Panc1 (cell line): ENCODE data around the gene ZNF502. TPM values are rescaled to one million over a fixed set of nuclear protein-coding genes. Genes with fewer than 3 reads are reported as not detected.

Source experiments
- ATAC-seq: fragments of 200-7000 bp; cut with Tn5 transposase; 2 replicates; pipeline ENCODE4 v1.9.1; 2020; ENCODE audit warnings: mild to moderate bottlenecking, moderate library complexity
- BruUV-seq: library from RNA; stranded (reverse); fragments of 400-500 nt; replicated peaks from 2 replicates; lab custom pipeline; 2021; lab: Mats Ljungman, UMichigan
- CTCF ChIA-PET: fragments of 300-600 bp; sonication (Branson Sonifier 250); formaldehyde crosslinking; loops from one replicate; lab custom pipeline; 2022; ENCODE audit warnings: antibody characterized with exemption; lab: Charles Lee
- POLR2A ChIA-PET: fragments of 300-600 bp; sonication (Branson Sonifier 250); formaldehyde crosslinking; loops from one replicate; lab custom pipeline; 2022; ENCODE audit warnings: antibody characterized with exemption; lab: Charles Lee
- DNase-seq: peaks from one replicate; pipeline ENCODE4 v3.0.0-alpha.2; 2010; ENCODE audit warnings: low read depth, low spot score
- H3K27ac ChIP-seq: 2 replicates; pipeline ENCODE4 v1.5.1; 2011; ENCODE audit warnings: mild to moderate bottlenecking, low read length, inconsistent platforms
- H3K27me3 ChIP-seq: fragments of 200-500 bp; sonication (Bioruptor generic); 2 replicates; pipeline ENCODE4 v1.6.0; 2014; ENCODE audit warnings: low read length, inconsistent platforms; ENCODE audit not compliant: control insufficient read depth, insufficient read depth
- H3K36me3 ChIP-seq: fragments of 200-500 bp; sonication (Bioruptor generic); 2 replicates; pipeline ENCODE4 v1.5.1; 2014; ENCODE audit warnings: inconsistent platforms, mild to moderate bottlenecking, low read length, moderate library complexity; ENCODE audit not compliant: control insufficient read depth, insufficient read depth
- H3K4me1 ChIP-seq: 2 replicates; pipeline ENCODE4 v1.5.1; 2011; ENCODE audit warnings: inconsistent platforms, mild to moderate bottlenecking, low read length, moderate library complexity; ENCODE audit not compliant: control insufficient read depth, insufficient read depth
- H3K4me3 ChIP-seq, 2 experiments: 2 replicates each; pipeline ENCODE4 v1.5.1; 2011 to 2012; ENCODE audit warnings: low read depth in 2 of 2, low read length in 2 of 2, mild to moderate bottlenecking in 2 of 2, inconsistent platforms in 1 of 2, moderate library complexity in 1 of 2
- H3K9me3 ChIP-seq: fragments of 200-500 bp; sonication (Bioruptor generic); 2 replicates; pipeline ENCODE4 v1.5.1; 2014; ENCODE audit warnings: low read depth, mild to moderate bottlenecking, inconsistent platforms, low read length, moderate library complexity; ENCODE audit not compliant: control insufficient read depth, insufficient read depth
- POLR2AphosphoS5 ChIP-seq: IDR thresholded peaks from 2 replicates; pipeline ENCODE4 v1.6.1; 2012; ENCODE audit warnings: mild to moderate bottlenecking, low read depth, low read length, moderate library complexity
- SIN3A ChIP-seq: IDR thresholded peaks from 2 replicates; pipeline ENCODE4 v1.6.1; 2012; ENCODE audit warnings: low read depth, mild to moderate bottlenecking, low read length, moderate library complexity, borderline replicate concordance; ENCODE audit not compliant: insufficient read depth
- TCF7L2 ChIP-seq: IDR thresholded peaks from 2 replicates; pipeline ENCODE4 v1.6.1; 2011; ENCODE audit warnings: mild to moderate bottlenecking, low read depth, low read length, inconsistent platforms
- in situ Hi-C: cut with HindIII; loops from 2 replicates; pipeline ENCODE4 v1.10.0; 2016; ENCODE audit warnings: low sequenced_read_pairs, low pct_unique_long_range_greater_than_20kb
- intact Hi-C: fragments of 100-400 bp; cut with micrococcal nuclease; formaldehyde crosslinking; loops from one replicate; pipeline ENCODE4 v1.10.0; 2022; ENCODE audit not compliant: unreplicated experiment
- total RNA-seq: library from RNA; stranded (reverse); gene quantifications from one replicate; pipeline ENCODE4 v1.2.1, GENCODE V29; 2021; ENCODE audit not compliant: unreplicated experiment
- TF ChIP-seq, protein P1 (sequence below), 2 experiments: IDR thresholded peaks; 2 replicates each; pipeline ENCODE4 v1.6.1; 2011 to 2012; ENCODE audit warnings: low read depth in 2 of 2, control low read depth in 1 of 2, low read length in 1 of 2, mild to moderate bottlenecking in 1 of 2, moderate library complexity in 1 of 2; ENCODE audit not compliant: insufficient read depth in 1 of 2
- TF ChIP-seq, protein P2 (sequence below): fragments of 450-650 bp; IDR thresholded peaks from 2 replicates; pipeline ENCODE4 v1.5.1; 2017; ENCODE audit warnings: mild to moderate bottlenecking

The ZNF502 gene
- total RNA-seq, 1 experiment from 2014 or later, result not detected

DNA sequence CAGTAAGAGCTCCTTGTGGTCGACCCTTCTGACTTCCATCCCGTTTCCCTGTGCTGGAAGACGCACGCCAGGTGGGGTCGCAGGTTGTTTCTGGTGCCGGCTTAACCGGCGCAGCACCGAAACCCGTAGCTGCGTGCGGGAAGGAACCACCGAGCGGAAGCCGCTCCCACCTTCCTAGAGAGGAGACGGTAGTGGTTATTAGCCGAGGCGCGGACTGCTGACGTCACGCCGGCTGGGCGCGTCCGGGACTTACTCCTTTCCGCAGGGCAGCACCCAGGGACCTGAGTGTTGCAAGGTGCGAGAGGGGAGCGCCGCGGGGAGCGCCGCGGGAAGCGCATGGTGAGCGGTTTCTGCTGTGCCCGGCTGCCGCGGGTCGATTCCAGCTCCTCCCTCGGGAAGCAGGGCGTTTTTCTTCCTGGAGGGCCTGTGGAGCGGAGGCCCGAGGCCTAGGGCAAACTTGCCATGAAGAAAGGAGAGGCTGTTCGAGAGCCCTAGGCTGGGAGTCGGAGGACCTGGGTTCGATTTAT is 17.0 kb downstream of the ZNF502 start, which contains the start of gene ZNF501:
Gene ZNF501 (plus strand): TSS at position 252 of the 527 bp plus-strand sequence. CDS start 4,787 bp downstream, outside the sequence.
- H3K9me3 ChIP-seq, result peaks cover 28% of the 10 kb centered on the region
- H3K27me3 ChIP-seq, result no peaks in the 10 kb centered on the region
- ChIA-PET POLR2A (no interaction called here), CTCF (no interaction called here)
- no peaks in the 10 kb centered on the region for H3K4me1 ChIP-seq
- intact Hi-C loops (no loop called here), in situ Hi-C loops (no loop called here)
- H3K36me3 ChIP-seq, result no peaks in the 10 kb centered on the region
- peak within 1 kb of the TSS; percentile 11 to 21; a peak in 2 of 4 replicates for H3K4me3 ChIP-seq
- DNase-seq (no peak), ATAC-seq (no peak)
- no TSS peak for BruUV-seq
- TF ChIP-seq POLR2AphosphoS5, result no peak
- no peak for TF ChIP-seq SIN3A
- TF ChIP-seq, protein P1, sequence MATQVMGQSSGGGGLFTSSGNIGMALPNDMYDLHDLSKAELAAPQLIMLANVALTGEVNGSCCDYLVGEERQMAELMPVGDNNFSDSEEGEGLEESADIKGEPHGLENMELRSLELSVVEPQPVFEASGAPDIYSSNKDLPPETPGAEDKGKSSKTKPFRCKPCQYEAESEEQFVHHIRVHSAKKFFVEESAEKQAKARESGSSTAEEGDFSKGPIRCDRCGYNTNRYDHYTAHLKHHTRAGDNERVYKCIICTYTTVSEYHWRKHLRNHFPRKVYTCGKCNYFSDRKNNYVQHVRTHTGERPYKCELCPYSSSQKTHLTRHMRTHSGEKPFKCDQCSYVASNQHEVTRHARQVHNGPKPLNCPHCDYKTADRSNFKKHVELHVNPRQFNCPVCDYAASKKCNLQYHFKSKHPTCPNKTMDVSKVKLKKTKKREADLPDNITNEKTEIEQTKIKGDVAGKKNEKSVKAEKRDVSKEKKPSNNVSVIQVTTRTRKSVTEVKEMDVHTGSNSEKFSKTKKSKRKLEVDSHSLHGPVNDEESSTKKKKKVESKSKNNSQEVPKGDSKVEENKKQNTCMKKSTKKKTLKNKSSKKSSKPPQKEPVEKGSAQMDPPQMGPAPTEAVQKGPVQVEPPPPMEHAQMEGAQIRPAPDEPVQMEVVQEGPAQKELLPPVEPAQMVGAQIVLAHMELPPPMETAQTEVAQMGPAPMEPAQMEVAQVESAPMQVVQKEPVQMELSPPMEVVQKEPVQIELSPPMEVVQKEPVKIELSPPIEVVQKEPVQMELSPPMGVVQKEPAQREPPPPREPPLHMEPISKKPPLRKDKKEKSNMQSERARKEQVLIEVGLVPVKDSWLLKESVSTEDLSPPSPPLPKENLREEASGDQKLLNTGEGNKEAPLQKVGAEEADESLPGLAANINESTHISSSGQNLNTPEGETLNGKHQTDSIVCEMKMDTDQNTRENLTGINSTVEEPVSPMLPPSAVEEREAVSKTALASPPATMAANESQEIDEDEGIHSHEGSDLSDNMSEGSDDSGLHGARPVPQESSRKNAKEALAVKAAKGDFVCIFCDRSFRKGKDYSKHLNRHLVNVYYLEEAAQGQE (IDR thresholded peaks at IDR 0.05; ENCODE audit: insufficient read depth in 1 of 2, low read depth in 2 of 2, low read length in 1 of 2), result no peak
- TF ChIP-seq, protein P2, sequence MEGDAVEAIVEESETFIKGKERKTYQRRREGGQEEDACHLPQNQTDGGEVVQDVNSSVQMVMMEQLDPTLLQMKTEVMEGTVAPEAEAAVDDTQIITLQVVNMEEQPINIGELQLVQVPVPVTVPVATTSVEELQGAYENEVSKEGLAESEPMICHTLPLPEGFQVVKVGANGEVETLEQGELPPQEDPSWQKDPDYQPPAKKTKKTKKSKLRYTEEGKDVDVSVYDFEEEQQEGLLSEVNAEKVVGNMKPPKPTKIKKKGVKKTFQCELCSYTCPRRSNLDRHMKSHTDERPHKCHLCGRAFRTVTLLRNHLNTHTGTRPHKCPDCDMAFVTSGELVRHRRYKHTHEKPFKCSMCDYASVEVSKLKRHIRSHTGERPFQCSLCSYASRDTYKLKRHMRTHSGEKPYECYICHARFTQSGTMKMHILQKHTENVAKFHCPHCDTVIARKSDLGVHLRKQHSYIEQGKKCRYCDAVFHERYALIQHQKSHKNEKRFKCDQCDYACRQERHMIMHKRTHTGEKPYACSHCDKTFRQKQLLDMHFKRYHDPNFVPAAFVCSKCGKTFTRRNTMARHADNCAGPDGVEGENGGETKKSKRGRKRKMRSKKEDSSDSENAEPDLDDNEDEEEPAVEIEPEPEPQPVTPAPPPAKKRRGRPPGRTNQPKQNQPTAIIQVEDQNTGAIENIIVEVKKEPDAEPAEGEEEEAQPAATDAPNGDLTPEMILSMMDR, result no peak
- TF ChIP-seq TCF7L2, result no peak
- no peak within 1 kb of the TSS for H3K27ac ChIP-seq

DNA sequence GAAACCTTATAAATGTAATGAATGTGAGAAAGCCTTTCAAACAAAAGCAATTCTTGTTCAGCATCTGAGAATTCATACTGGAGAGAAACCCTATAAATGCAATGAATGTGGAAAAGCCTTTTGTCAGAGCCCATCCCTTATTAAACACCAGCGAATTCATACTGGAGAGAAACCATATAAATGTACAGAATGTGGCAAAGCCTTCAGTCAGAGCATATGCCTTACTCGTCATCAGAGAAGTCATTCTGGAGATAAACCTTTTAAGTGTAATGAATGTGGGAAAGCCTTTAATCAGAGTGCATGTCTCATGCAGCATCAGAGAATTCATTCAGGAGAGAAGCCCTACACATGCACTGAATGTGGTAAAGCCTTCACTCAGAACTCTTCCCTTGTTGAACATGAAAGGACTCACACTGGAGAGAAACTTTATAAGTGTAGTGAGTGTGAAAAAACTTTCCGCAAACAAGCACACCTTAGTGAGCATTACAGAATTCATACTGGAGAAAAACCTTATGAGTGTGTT is 22.2 kb downstream of the ZNF502 start:
- BruUV-seq, result no TSS peak
- Histone ChIP-seq H3K4me3 (no peak overlapping the region), H3K4me1 (no peaks in the 10 kb centered on the region), H3K36me3 (no peaks in the 10 kb centered on the region), H3K9me3 (peaks cover 22% of the 10 kb centered on the region; the same call in 1 of the 2 replicates), H3K27ac (no peak overlapping the region), H3K27me3 (no peaks in the 10 kb centered on the region)
- intact Hi-C loops (no loop called here), in situ Hi-C loops (no loop called here)
- ChIA-PET POLR2A (no interaction called here), CTCF (no interaction called here)
- ATAC-seq (no peak), DNase-seq (no peak)
- TF ChIP-seq, protein P1 (IDR thresholded peaks at IDR 0.05; ENCODE audit: insufficient read depth in 1 of 2, low read depth in 2 of 2, low read length in 1 of 2), result no peak
- TF ChIP-seq POLR2AphosphoS5, result no peak
- TF ChIP-seq TCF7L2, result no peak
- TF ChIP-seq, protein P2, result no peak
- TF ChIP-seq SIN3A, result no peak
